Measurements from ENCODE around the gene ERCC1. TPM values are rescaled to one million over a fixed set of nuclear protein-coding genes. Genes with fewer than 3 reads are reported as not detected.
A peak's percentile ranks its signal among the peaks of the same experiment; 100 is the strongest.

ERCC1 gene
- total RNA-seq: 46.1 and 57.3 TPM in 2 replicates

- peak; percentile 90 to 97 for DNase-seq (ENCODE audit: low read depth in 2 of 2)
Measured at GRCh38 chr19:45423589-45424190, at the start of gene ERCC1. Gene ERCC1, minus strand, starts transcription at chr19:45423917. Its CDS starts 543 bp downstream, at chr19:45423374.

DNA sequence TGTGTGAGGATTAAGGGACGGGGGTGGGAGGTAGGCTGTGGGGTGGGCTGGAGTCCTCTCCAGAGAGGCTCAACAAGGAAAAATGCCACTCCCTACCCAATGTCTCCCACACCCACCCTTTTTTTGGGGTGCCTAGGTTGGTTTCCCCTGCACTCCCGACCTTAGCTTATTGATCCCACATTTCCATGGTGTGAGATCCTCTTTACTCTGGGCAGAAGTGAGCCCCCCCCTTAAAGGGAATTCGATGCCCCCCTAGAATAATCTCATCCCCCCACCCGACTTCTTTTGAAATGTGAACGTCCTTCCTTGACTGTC, 49.6 kb upstream of the ERCC1 start:
- no peak for DNase-seq (ENCODE audit: low read depth in 2 of 2)

GRCh38 chr19:45472563-45473366, 49.0 kb upstream of the ERCC1 start:
- DNase-seq (ENCODE audit: low read depth in 2 of 2): no peak

DNA sequence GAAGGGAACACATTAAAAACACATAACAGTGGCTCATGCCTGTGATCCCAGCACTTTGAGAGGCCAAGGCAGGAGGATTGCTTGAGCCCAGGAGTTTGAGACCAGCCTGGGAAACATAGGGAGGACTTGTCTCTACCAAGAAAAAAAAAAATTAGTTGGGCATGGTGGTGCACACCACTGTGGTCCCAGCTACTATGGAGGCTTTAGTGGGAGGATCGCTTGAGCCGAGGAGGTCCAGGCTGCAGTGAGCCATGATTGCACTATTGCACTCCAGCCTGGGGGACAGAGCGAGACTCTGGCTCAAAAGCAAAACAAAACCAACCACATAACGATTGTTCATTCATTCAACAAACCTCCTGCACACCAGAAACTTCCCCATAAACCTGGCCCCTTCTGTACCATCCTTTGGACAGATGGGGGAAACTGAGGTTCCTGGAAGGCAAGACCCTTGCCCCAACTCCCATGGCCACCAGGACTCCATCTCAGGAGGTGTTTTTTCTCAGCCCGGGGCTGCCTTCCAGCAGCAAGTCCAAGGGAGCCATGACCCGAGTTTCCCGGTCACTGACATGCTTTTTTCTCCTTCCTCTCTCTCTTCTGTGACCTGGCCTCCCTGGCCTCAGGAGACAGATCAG, 48.3 kb upstream of the ERCC1 start:
- DNase-seq (ENCODE audit: low read depth in 2 of 2): no peak

DNA sequence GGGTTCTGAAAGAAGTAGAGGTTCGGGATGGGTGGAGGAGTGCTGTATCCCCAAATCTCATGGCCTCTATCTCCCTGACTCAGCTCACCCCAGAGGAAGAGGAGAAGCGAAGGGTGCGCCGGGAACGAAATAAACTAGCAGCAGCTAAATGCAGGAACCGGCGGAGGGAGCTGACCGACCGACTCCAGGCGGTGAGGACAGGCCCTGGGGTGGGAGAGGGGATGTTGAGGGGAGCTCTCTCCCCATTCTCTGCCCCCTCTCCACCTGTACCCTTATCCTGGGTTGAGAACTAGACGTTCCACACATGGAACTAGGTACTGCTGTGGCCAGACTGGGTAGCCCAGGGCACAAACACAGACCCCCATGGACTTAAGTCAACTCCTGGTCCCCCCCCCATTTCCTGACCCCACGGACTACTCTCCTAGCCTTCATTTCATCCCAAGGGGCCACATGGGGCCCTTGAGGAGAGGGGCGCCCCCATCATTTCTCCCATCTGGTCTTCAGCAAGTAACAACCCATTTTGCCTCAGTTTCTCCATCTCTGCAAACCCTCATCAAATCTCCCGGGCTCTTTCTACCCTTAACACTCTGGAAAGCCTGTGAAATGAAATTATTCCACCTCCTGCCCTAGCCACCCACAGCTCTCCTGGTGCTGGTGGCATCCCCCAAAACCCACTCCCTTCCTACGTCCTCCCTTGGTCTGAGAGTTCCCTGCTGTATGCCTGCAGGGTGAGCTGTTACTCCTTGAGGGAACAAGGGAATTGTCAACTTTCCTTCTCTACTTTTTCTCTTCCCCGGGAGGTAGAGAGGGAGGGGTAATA, 47.6 kb upstream of the ERCC1 start:
- DNase-seq (ENCODE audit: low read depth in 2 of 2): no peak

DNA sequence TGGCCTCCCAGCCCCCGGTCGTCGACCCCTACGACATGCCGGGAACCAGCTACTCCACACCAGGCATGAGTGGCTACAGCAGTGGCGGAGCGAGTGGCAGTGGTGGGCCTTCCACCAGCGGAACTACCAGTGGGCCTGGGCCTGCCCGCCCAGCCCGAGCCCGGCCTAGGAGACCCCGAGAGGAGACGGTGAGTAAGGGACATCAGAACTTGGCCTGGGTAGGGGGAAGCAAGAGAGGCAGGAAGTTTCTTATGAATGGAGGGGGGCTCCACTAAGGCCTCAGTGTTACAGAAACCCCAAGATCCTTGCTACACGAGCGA, 47.0 kb upstream of the ERCC1 start:
- no peak for DNase-seq (ENCODE audit: low read depth in 2 of 2)

GRCh38 chr19:45469945-45470761, 46.4 kb upstream of the ERCC1 start:
- no peak for DNase-seq (ENCODE audit: low read depth in 2 of 2)

DNA sequence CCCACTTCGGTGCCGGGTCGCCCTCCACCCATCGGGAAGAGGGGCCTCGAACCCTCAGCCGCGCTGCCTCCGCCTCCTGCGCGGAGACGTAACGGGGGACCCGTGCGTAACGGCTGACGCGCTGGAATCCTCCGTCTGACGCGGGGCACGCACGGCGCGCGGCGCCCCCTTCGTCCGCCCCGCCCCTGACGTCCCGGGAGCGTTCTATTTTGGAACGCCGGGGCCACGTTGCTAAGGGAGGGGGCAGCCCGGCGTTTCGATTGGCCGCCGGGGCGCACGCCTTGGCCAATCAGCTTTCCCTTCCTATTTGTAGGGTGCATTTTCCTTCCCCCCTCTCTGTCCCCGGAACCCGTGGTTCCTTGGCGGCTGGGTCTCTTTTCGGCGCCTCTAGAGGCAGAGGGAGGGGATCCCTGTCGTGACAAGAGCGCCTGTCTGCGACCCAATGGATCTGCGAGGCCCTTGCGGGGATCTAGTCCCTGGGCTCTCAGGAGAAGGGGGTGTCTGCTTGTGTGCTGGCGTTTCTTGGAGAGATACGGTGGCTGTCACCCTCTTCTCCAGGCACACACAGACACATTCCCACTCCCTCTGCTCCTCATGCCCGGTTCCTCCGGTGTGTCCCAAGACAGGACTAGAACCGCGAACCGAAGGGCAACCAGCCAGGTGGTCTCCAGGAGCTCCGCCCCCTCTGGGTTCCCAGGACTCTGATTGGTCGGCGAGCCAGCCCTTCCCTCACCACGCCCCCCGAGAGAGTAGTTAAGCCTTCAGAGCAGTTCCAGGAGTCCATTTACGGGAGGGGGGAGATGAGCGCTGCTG, 45.6 kb upstream of the ERCC1 start:
- DNase-seq (ENCODE audit: low read depth in 2 of 2): peak; percentile 66 to 94

DNA sequence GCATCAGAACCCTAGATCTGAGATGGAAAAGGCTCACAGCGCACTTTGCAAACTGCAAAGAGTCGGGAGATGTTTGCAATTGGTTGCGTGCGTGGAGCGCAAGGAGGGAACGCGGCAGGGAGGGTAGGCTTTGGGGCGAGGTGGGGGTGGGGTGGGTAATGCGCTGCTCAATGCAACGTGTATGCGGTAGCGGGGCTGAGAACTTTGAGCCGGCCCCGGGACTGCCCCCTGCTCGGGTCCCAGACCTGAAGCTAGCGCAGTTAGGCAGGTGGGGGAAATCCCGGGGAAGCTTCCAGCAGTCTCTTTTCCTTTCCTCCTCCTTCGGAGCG, 45.0 kb upstream of the ERCC1 start:
- peak in 1 of 2 donors; percentile 34 for DNase-seq (ENCODE audit: low read depth in 2 of 2)

DNA sequence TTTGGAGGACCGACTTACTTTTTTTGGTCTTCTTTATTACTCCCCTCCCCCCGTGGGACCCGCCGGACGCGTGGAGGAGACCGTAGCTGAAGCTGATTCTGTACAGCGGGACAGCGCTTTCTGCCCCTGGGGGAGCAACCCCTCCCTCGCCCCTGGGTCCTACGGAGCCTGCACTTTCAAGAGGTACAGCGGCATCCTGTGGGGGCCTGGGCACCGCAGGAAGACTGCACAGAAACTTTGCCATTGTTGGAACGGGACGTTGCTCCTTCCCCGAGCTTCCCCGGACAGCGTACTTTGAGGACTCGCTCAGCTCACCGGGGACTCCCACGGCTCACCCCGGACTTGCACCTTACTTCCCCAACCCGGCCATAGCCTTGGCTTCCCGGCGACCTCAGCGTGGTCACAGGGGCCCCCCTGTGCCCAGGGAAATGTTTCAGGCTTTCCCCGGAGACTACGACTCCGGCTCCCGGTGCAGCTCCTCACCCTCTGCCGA, 44.5 kb upstream of the ERCC1 start:
- peak in 1 of 2 donors; percentile 39 for DNase-seq (ENCODE audit: low read depth in 2 of 2)

GRCh38 chr19:45467456-45468158, 43.9 kb upstream of the ERCC1 start, which contains the start of gene FOSB:
Gene FOSB, plus strand, starts transcription at chr19:45467996. Its CDS starts 591 bp downstream, at chr19:45468587.
- DNase-seq (ENCODE audit: low read depth in 2 of 2): peak; percentile 86 to 94

GRCh38 chr19:45467115-45467455, 43.4 kb upstream of the ERCC1 start:
- no peak for DNase-seq (ENCODE audit: low read depth in 2 of 2)

DNA sequence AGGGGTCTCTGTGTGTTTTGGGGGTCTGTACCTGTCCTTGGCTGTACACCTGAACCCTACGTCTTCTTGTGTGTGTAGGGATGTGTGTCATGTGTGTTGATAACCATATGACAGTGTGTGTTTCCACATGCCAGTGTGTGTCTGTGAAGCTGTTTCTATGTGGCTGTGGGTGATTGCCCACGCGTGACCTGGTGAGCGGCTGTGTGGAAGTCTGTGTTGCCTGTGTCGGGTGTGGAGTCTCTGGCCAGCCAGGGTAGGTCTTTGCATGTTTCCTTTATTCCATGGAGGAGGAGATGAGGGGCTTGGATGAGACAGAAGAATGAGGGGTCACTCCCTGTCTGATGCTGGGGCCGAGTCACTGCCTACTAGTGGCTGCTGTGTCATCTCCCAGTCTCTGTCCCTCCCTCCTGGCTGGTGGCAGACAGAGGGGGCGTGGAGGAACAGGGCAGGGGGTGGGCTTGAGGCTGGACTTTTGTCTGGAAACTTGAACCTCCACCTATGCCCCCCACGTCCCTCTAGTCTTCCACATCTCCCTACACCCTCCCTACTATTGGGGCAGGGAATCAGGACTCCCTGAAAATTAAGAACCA, 41.2 kb upstream of the ERCC1 start:
- no peak for DNase-seq (ENCODE audit: low read depth in 2 of 2)

- DNase-seq (ENCODE audit: low read depth in 2 of 2): no peak
Measured at GRCh38 chr19:45464274-45464673, 40.6 kb upstream of the ERCC1 start.

- no peak for DNase-seq (ENCODE audit: low read depth in 2 of 2)
Measured at GRCh38 chr19:45463241-45463640, 39.5 kb upstream of the ERCC1 start.

- DNase-seq (ENCODE audit: low read depth in 2 of 2): no peak
Measured at GRCh38 chr19:45462174-45462573, 38.5 kb upstream of the ERCC1 start.

GRCh38 chr19:45460807-45461347, 37.2 kb upstream of the ERCC1 start:
- no peak for DNase-seq (ENCODE audit: low read depth in 2 of 2)

- DNase-seq (ENCODE audit: low read depth in 2 of 2): no peak
Measured at GRCh38 chr19:45457776-45458175, 34.1 kb upstream of the ERCC1 start.

- DNase-seq (ENCODE audit: low read depth in 2 of 2): no peak
Measured at GRCh38 chr19:45456500-45456815, 32.7 kb upstream of the ERCC1 start.

Data from dermis microvascular lymphatic vessel endothelial cell (primary cell).